Measurements from ENCODE around the gene FTO. TPM values are rescaled to one million over a fixed set of nuclear protein-coding genes. Genes with fewer than 3 reads are reported as not detected.

The FTO gene
- total and polyA plus RNA-seq, 2 of the 13 experiments (the other 11 are each of a cell fraction or from before 2014, with no cell fraction given): 41.6 to 55.8 TPM

- TF ChIP-seq MXD3 (CRISPR knock-in tag; IDR thresholded peaks at IDR 0.05): no peak
- TF ChIP-seq ZNF180 (CRISPR knock-in tag; IDR thresholded peaks at IDR 0.05; ENCODE audit: borderline replicate concordance, low read depth): no peak
- TF ChIP-seq IRX3 (CRISPR knock-in tag; IDR thresholded peaks at IDR 0.05; ENCODE audit: borderline replicate concordance, low read depth): no peak
- TF ChIP-seq FOXA1 (IDR thresholded peaks at IDR 0.05): no peak
- 0 out of 2 replicates have a peak, but pooled peaks have one; percentile 35 for TF ChIP-seq FOXA1 (CRISPR knock-in tag; IDR thresholded peaks at IDR 0.05)
- TF ChIP-seq DNMT1 (CRISPR knock-in tag; IDR thresholded peaks at IDR 0.05): no peak
- no peak for TF ChIP-seq ZBTB37 (CRISPR knock-in tag; IDR thresholded peaks at IDR 0.05)
- TF ChIP-seq MEIS1 (CRISPR knock-in tag; IDR thresholded peaks at IDR 0.05; ENCODE audit: borderline replicate concordance): no peak
- TF ChIP-seq HNF4G (IDR thresholded peaks at IDR 0.05; ENCODE audit: borderline replicate concordance, low read depth, low read length): peak; percentile 5; the same call in 1 of the 2 replicates
- no peak for TF ChIP-seq HNF4G (CRISPR knock-in tag; IDR thresholded peaks at IDR 0.05; ENCODE audit: borderline replicate concordance, low read depth)
- TF ChIP-seq REPIN1 (CRISPR knock-in tag; IDR thresholded peaks at IDR 0.05; ENCODE audit: borderline replicate concordance, low read depth): 0 out of 2 replicates have a peak, but pooled peaks have one; percentile 29
- no peak for TF ChIP-seq HHEX (CRISPR knock-in tag; IDR thresholded peaks at IDR 0.05)
- no peak for TF ChIP-seq FOXP1 (IDR thresholded peaks at IDR 0.05)
- TF ChIP-seq FOXP1 (CRISPR knock-in tag; IDR thresholded peaks at IDR 0.05): peak; percentile 16; the same call in 1 of the 2 replicates
- no peak for TF ChIP-seq HOXA5 (CRISPR knock-in tag; IDR thresholded peaks at IDR 0.05)
- TF ChIP-seq PRDM4 (CRISPR knock-in tag; IDR thresholded peaks at IDR 0.05; ENCODE audit: borderline replicate concordance): no peak
- 0 out of 2 replicates have a peak, but pooled peaks have one; percentile 43 for TF ChIP-seq HMG20B (CRISPR knock-in tag; conservative IDR thresholded peaks at IDR 0.05)
- TF ChIP-seq GFI1 (CRISPR knock-in tag; IDR thresholded peaks at IDR 0.05; ENCODE audit: borderline replicate concordance): peak; percentile 62
- no peak for TF ChIP-seq MATR3 (CRISPR knock-in tag; IDR thresholded peaks at IDR 0.05)
- peak; percentile 49; the same call in 1 of the 2 replicates for TF ChIP-seq PPARG (CRISPR knock-in tag; conservative IDR thresholded peaks at IDR 0.05)
Measured at GRCh38 chr16:53925107-53925410, 221.1 kb downstream of the FTO start (continued).
